Tibial artery (tissue), 4 donors: ENCODE data around the gene CDC42BPG.

ENCODE experiments used
- DNase-seq, 2 donors: peaks; one replicate each; pipeline ENCODE4 v3.0.0-alpha.2; 2019
- H3K27ac ChIP-seq, 2 donors: fragments of 200-600 bp; sonication (generic) in 1 of 2; 1 replicate in 1 of 2; 2 replicates in 1 of 2; pipeline ENCODE4 v1.5.1; 2018 to 2019; ENCODE audit warnings: mild to moderate bottlenecking in 1 of 2
- H3K27me3 ChIP-seq, 2 donors: fragments of 200-600 bp; sonication (generic) in 1 of 2; one replicate each; pipeline versions ENCODE4 v1.5.1 to v1.6.0; 2016 to 2019
- H3K36me3 ChIP-seq, 3 donors: fragments of 200-600 bp; sonication (generic) in 2 of 3; one replicate each; pipeline ENCODE4 v1.5.1; 2016 to 2019; ENCODE audit warnings: mild to moderate bottlenecking in 2 of 3
- H3K4me1 ChIP-seq, 4 donors: fragments of 200-600 bp; sonication (generic) in 2 of 4; 1 replicate in 3 of 4; 2 replicates in 1 of 4; pipeline ENCODE4 v1.5.1; 2016 to 2019
- H3K4me3 ChIP-seq, 2 donors: fragments of 200-600 bp; sonication (generic) in 1 of 2; 1 replicate in 1 of 2; 2 replicates in 1 of 2; pipeline ENCODE4 v1.5.1; 2018 to 2019; ENCODE audit warnings: mild to moderate bottlenecking in 2 of 2
- H3K9me3 ChIP-seq, 3 donors: fragments of 200-600 bp; sonication (generic) in 1 of 3; one replicate each; pipeline ENCODE4 v1.5.1; 2016 to 2019
- CTCF ChIP-seq, 2 experiments: fragments of 200-600 bp in 1 of 2; fragments of 450-650 bp in 1 of 2; IDR thresholded peaks; one replicate each; pipeline ENCODE4 v1.5.1; 2017 to 2019; ENCODE audit warnings: antibody characterized with exemption in 2 of 2, mild to moderate bottlenecking in 1 of 2, moderate library complexity in 1 of 2
- intact Hi-C: fragments of 100-400 bp; cut with DNase I; formaldehyde crosslinking; loops from one replicate; pipeline ENCODE4 v1.15.0; 2023; ENCODE audit warnings: low total_unique reads

The CDC42BPG gene

GRCh38 chr11:64784813-64785581 is 59.5 kb downstream of the CDC42BPG start:
- intact Hi-C loops: loop anchor here (5.0 kb wide), 1 partner anchor 107 kb away; no protein-coding TSS in a partner anchor
- Histone ChIP-seq H3K27me3 (no peaks in the 10 kb centered on the region), H3K27ac (no peak overlapping the region), H3K4me1 (no peaks in the 10 kb centered on the region), H3K9me3 (no peaks in the 10 kb centered on the region), H3K4me3 (no peak overlapping the region), H3K36me3 (peaks cover 0 to 21% (median 12%) of the 10 kb centered on the region in 3 donors)
- DNase-seq: no peak
- TF ChIP-seq CTCF (IDR thresholded peaks at IDR 0.05): no peak

GRCh38 chr11:64778473-64779298 is 65.8 kb downstream of the CDC42BPG start, which contains the start of gene SF1:
TSS of gene SF1 (minus strand) at chr11:64778542. CDS start at chr11:64778392, 150 bp downstream.
- intact Hi-C loops: no loop called here
- peak within 1 kb of the TSS; percentile 99 for H3K27ac ChIP-seq
- peak in 1 of 2 experiments; percentile 5 for TF ChIP-seq CTCF (IDR thresholded peaks at IDR 0.05)
- peaks cover 0 to 43% (median 26%) of the 10 kb centered on the region in 4 donors for H3K4me1 ChIP-seq
- H3K4me3 ChIP-seq: peak within 1 kb of the TSS; percentile 95 to 99
- peaks cover 28 to 36% (median 30%) of the 10 kb centered on the region in 3 donors for H3K36me3 ChIP-seq
- DNase-seq: peak; percentile 99 to 100
- H3K27me3 ChIP-seq: no peaks in the 10 kb centered on the region
- H3K9me3 ChIP-seq: no peaks in the 10 kb centered on the region

GRCh38 chr11:64778223-64778472 is 66.3 kb downstream of the CDC42BPG start:
- H3K27me3 ChIP-seq: no peaks in the 10 kb centered on the region
- H3K9me3 ChIP-seq: no peaks in the 10 kb centered on the region
- TF ChIP-seq CTCF (IDR thresholded peaks at IDR 0.05): no peak
- intact Hi-C loops: no loop called here
- H3K27ac ChIP-seq: peak overlapping the region; percentile 99
- H3K4me3 ChIP-seq: peak overlapping the region; percentile 95 to 99
- H3K36me3 ChIP-seq: peaks cover 33 to 42% (median 35%) of the 10 kb centered on the region in 3 donors
- H3K4me1 ChIP-seq: peaks cover 0 to 48% (median 30%) of the 10 kb centered on the region in 4 donors
- DNase-seq: no peak

GRCh38 chr11:64777449-64778222 is 66.8 kb downstream of the CDC42BPG start:
- no peak for TF ChIP-seq CTCF (IDR thresholded peaks at IDR 0.05)
- H3K36me3 ChIP-seq: peaks cover 39 to 47% (median 40%) of the 10 kb centered on the region in 3 donors
- no peaks in the 10 kb centered on the region for H3K9me3 ChIP-seq
- DNase-seq: peak; percentile 78 to 89
- peak overlapping the region; percentile 95 to 99 for H3K4me3 ChIP-seq
- intact Hi-C loops: no loop called here
- peak overlapping the region; percentile 99 for H3K27ac ChIP-seq
- H3K4me1 ChIP-seq: peaks cover 0 to 53% (median 35%) of the 10 kb centered on the region in 4 donors
- H3K27me3 ChIP-seq: no peaks in the 10 kb centered on the region

GRCh38 chr11:64776875-64777274 is 67.6 kb downstream of the CDC42BPG start:
- Histone ChIP-seq H3K4me1 (peaks cover 0 to 61% (median 38%) of the 10 kb centered on the region in 4 donors), H3K27me3 (no peaks in the 10 kb centered on the region), H3K9me3 (no peaks in the 10 kb centered on the region), H3K36me3 (peaks cover 46 to 53% (median 48%) of the 10 kb centered on the region in 3 donors), H3K4me3 (peak overlapping the region; percentile 95 to 99), H3K27ac (peak overlapping the region in 1 of 2 donors; percentile 99)
- no peak for DNase-seq
- intact Hi-C loops: no loop called here
- no peak for TF ChIP-seq CTCF (IDR thresholded peaks at IDR 0.05)
